Activated CD4-positive, alpha-beta T cell treated with anti-CD3 and anti-CD28 coated beads, Interleukin-2, amount 10 ng/mL, durations not matched to agents 24 days and 14 days (primary cell): ENCODE data around the gene TAF11L4. TPM values are rescaled to one million over a fixed set of nuclear protein-coding genes. Genes with fewer than 3 reads are reported as not detected.
"Not testable (repeated sequence)": the region's sequence is repeated elsewhere in the genome, so short reads cannot be mapped to it uniquely, and the experiment has no call there.

Source experiments
- DNase-seq: peaks from one replicate; pipeline ENCODE4 v3.0.0; 2022
- H3K27ac Mint-ChIP-seq: one replicate; pipeline ENCODE4 v1.8.0; 2022; ENCODE audit warnings: mild to moderate bottlenecking, mixed read lengths
- H3K27me3 Mint-ChIP-seq: one replicate; pipeline ENCODE4 v1.8.0; 2022; ENCODE audit warnings: mixed read lengths
- H3K36me3 Mint-ChIP-seq: one replicate; pipeline ENCODE4 v1.8.0; 2022; ENCODE audit warnings: low read depth, mild to moderate bottlenecking, mixed read lengths
- H3K4me1 Mint-ChIP-seq: one replicate; pipeline ENCODE4 v1.8.0; 2021; ENCODE audit warnings: mixed read lengths
- H3K4me3 Mint-ChIP-seq: one replicate; pipeline ENCODE4 v1.8.0; 2022; ENCODE audit warnings: mild to moderate bottlenecking, moderate library complexity, mixed read lengths
- H3K9me3 Mint-ChIP-seq: one replicate; pipeline ENCODE4 v1.8.0; 2021; ENCODE audit warnings: mixed read lengths
- intact Hi-C: fragments of 100-400 bp; cut with micrococcal nuclease; formaldehyde crosslinking; loops from one replicate; pipeline ENCODE4 v1.15.1; 2023
- total RNA-seq: library from RNA; stranded (reverse); gene quantifications from 2 replicates; pipeline ENCODE4 v1.2.3, GENCODE V29; 2022

Gene TAF11L4
- not detected in 2 replicates for total RNA-seq

DNA sequence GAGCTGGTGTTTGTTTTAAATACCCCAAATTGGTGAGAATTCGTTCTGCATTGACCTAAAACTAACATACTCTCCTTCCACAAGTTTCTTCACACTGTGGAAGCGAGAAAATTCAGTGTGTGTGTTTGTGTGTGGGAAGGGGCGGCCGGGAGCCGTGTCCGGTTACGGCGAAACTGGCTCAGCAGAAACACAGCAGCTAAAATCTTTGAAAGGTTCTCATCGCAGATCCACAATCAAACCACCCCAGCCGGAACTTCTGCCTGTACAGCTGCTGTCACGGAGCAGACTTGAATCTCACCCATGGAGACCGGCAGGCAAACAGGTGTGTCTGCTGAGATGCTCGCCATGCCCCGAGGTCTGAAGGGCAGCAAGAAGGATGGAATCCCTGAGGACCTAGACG is at the start of gene TAF11L4:
TAF11L4 (plus strand) TSS at position 301 of the 400 bp plus-strand sequence.
- H3K27ac Mint-ChIP-seq, H3K36me3 Mint-ChIP-seq, intact Hi-C loops, H3K27me3 Mint-ChIP-seq, H3K4me3 Mint-ChIP-seq, H3K4me1 Mint-ChIP-seq, H3K9me3 Mint-ChIP-seq, DNase-seq: not testable (repeated sequence)

DNA sequence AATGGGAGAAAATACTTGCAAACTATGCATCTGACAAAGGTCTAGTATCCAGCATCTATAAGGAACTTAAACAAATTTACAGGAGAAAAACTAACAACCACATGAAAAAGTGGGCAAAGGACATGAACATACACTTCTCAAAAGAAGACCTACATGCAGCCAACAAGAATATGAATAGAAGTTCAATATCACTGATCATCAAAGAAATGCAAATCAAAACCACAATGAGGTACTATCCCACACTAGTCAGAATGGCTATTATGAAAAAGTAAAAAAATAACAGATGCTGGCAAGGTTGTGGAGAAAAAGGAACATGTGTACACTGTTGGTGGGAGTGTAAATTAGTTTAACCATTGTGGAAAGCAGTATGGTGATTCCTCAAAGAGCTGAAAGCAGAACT is 46.5 kb upstream of the TAF11L4 start:
- H3K9me3 Mint-ChIP-seq, H3K27ac Mint-ChIP-seq, H3K4me1 Mint-ChIP-seq, DNase-seq, intact Hi-C loops, H3K27me3 Mint-ChIP-seq, H3K4me3 Mint-ChIP-seq, H3K36me3 Mint-ChIP-seq: not testable (repeated sequence)

DNA sequence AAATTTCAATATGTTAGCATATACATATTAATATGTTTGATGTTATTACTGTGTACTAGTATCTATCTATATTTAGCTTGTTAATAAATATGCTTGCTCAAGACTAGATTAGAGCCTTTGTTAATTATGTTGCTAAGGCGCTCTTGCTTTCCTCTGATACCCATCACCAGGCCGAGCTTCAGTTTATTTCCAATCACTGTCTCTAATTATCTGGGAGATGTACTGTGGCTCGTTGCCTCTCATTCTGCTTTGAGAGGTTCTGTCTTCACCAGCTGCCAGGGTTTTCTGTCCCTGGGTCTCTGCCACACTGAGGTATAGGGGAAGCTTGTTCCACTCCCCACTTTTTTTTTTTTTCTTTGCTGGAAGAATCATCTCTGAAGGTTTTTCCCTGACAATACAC is 44.6 kb upstream of the TAF11L4 start:
- DNase-seq, result no peak
- intact Hi-C loops, result no loop called here
- no peak overlapping the region for H3K27ac Mint-ChIP-seq
- H3K4me1 Mint-ChIP-seq, result no peaks in the 10 kb centered on the region
- no peaks in the 10 kb centered on the region for H3K36me3 Mint-ChIP-seq
- H3K9me3 Mint-ChIP-seq, result peaks cover 3% of the 10 kb centered on the region
- no peak overlapping the region for H3K4me3 Mint-ChIP-seq
- H3K27me3 Mint-ChIP-seq, result no peaks in the 10 kb centered on the region

DNA sequence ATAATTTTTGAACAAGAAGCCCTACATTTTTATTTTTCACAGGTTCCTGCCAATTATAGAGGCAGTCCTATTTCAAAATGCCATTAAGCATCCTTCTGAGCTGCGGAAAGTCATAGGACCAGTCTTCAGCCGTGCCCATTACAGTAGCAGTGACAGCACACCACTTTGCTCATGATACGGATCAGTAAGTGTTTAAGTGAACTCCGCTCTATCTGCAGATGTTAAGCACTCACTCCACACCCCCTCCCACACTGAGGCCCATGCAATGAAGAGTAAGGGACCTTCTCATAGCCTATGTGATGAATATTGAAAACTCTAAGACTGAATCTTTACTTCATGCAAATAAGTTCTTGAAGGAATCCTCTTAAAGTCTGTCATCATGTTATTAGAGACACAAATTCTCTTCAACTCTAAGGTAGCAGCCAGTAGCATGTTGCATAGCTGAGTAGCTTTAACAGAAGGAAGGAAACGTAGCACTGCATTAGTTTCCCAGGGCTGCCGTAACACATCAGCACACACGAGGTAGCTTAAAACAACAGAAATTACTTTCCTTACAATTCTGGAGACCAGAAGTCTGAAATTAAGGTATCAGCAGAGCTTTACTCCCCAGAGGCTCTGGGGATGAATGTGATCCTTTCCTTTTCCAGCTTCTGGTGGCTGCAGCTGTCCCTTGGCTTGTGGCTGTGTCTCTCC is 43.9 kb upstream of the TAF11L4 start:
- Mint-ChIP-seq H3K4me3 (no peak overlapping the region), H3K4me1 (no peaks in the 10 kb centered on the region), H3K27ac (no peak overlapping the region), H3K9me3 (peaks cover 3% of the 10 kb centered on the region), H3K27me3 (no peaks in the 10 kb centered on the region), H3K36me3 (no peaks in the 10 kb centered on the region)
- no peak for DNase-seq
- intact Hi-C loops, result no loop called here

DNA sequence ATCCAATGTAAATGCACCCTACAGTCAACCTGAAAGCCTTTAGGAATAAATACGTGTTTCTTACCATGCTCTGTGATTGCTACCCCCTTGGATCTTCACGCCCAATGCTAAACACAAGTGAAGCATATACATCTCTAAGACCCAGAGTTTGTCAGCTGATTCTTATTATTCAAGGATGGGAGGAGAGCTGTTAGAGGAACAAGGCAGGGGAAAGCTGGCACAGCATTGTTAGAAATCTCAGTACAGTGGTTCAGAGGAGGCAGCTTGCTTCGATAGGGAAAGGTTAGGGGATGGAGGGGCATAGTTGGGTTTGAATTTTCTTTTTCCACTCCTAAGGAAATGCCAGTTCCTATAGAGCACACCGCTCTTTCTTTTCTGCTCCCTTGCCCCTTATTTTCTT is 40.2 kb upstream of the TAF11L4 start:
- Mint-ChIP-seq H3K27ac (no peak overlapping the region), H3K9me3 (peaks cover 3% of the 10 kb centered on the region), H3K36me3 (no peaks in the 10 kb centered on the region), H3K27me3 (no peaks in the 10 kb centered on the region), H3K4me3 (no peak overlapping the region), H3K4me1 (no peaks in the 10 kb centered on the region)
- no peak for DNase-seq
- intact Hi-C loops, result no loop called here

DNA sequence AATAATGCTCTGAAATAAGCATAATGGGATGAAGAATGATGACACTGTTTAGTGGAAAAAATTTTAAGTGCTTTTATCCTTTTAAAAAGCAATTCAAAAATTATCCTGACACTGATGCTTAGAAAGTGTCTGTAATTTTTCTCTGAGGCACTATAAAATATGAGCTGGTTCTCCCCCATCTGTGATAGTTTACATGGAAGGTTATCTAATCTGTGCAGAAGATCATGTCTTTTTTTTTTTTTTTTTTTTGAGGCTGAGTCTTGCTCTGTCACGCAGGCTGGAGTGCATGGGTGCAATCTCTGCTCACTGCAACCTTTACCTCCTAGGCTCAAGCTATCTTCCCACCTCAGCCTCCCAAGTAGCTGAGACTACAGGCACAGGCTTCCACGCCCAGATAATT is 38.8 kb upstream of the TAF11L4 start:
- H3K4me1 Mint-ChIP-seq, result no peaks in the 10 kb centered on the region
- H3K9me3 Mint-ChIP-seq, result peaks cover 3% of the 10 kb centered on the region
- DNase-seq, result no peak
- no peaks in the 10 kb centered on the region for H3K27me3 Mint-ChIP-seq
- no peak overlapping the region for H3K4me3 Mint-ChIP-seq
- H3K27ac Mint-ChIP-seq, result no peak overlapping the region
- no peaks in the 10 kb centered on the region for H3K36me3 Mint-ChIP-seq
- intact Hi-C loops, result no loop called here

DNA sequence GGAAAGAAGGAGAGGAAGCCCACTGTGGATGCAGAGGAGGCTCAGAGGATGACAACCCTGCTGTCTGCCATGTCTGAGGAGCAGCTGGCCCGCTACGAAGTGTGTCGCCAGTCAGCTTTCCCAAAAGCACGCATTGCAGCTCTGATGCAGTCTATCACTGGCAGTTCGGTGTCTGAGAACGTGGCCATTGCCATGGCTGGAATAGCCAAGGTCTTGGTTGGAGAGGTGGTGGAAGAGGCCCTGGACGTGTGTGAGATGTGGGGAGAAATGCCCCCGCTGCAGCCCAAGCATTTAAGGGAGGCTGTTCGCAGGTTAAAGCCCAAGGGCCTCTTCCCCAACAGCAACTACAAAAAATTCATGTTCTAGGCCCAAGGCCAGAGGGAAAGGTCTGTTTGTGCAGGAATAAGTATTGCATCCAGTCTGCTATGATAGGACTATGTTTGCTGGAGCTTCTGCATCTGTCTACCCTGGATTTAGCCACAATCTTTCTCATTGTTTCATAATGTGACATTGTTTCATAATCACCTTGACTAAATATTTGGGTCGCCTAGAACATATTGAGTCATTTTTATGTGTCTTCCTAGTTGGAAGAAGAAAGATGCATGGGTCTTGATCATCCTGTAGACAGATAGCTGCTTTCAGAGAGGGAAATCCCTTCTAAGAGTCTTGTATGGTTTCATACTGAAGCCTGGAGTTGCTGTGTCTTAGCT is 35.0 kb upstream of the TAF11L4 start:
- H3K36me3 Mint-ChIP-seq, H3K27ac Mint-ChIP-seq, intact Hi-C loops, H3K27me3 Mint-ChIP-seq, H3K9me3 Mint-ChIP-seq, H3K4me3 Mint-ChIP-seq, H3K4me1 Mint-ChIP-seq, DNase-seq: not testable (repeated sequence)

DNA sequence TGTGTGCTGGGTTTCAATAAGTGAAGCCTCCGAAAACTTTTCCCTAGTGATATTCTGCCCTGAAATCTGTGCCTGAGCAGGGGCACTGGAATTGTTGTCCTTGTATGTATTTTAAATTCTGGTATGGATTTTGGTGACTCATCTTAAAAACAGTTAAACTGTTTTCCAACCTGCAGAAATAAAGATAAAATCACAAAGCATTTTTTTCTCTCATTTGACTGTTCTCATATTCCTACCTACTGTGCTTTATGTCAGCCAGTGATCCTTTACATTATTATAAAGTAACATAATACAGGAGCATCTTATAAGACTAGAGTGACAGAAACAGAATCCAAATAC is 34.5 kb upstream of the TAF11L4 start:
- Mint-ChIP-seq H3K27ac (no peak overlapping the region), H3K36me3 (no peaks in the 10 kb centered on the region)
- intact Hi-C loops, result no loop called here

DNA sequence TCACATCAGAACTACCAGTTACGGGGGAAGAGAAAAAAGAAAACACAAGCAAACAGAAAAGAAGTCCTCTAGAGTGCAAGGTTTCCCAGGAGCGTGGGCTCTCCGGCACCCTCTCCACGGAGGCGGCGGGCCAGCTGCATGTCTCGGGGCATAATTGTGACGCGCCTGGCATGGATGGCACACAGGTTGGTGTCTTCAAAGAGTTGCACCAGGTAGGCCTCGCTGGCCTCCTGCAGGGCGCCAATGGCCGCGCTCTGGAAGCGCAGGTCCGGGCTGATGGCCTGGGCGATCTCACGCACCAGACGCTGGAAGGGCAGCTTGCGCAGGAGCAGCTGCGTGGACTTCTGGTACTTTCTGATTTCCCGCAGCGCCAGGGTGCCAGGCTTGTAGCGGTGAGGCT is 30.3 kb upstream of the TAF11L4 start:
- H3K9me3 Mint-ChIP-seq, intact Hi-C loops, H3K4me1 Mint-ChIP-seq: not testable (repeated sequence)

More for the DNA sequence above, 34.5 kb upstream of the TAF11L4 start:
- no peaks in the 10 kb centered on the region for H3K27me3 Mint-ChIP-seq
- no peak for DNase-seq
- H3K4me3 Mint-ChIP-seq, result no peak overlapping the region
- H3K4me1 Mint-ChIP-seq, result no peaks in the 10 kb centered on the region
- H3K9me3 Mint-ChIP-seq, result peaks cover 3% of the 10 kb centered on the region

DNA sequence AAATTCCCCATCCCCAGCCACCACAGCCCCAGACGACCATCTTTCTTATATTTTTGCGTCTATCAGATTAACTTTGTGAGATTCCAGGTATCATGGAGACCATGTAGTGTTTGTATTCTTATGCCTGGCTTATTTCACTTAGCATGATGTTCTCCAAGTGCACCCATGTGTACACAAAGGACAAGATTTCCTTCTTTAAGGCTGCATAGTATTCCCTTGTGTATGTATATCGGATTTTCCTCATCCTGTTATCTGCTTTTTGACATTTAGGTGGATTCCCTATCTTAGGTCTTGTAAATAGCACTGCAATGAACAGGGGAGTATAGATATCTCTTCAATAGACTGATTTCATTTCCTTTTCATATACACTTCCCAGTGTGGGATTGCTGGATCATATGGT is 28.8 kb upstream of the TAF11L4 start:
- Mint-ChIP-seq H3K27ac (no peak overlapping the region), H3K4me3 (no peak overlapping the region), H3K9me3 (peaks cover 8% of the 10 kb centered on the region), H3K4me1 (no peaks in the 10 kb centered on the region), H3K27me3 (no peaks in the 10 kb centered on the region), H3K36me3 (no peaks in the 10 kb centered on the region)
- intact Hi-C loops, result no loop called here
- no peak for DNase-seq

More for the DNA sequence above, 30.3 kb upstream of the TAF11L4 start:
- not testable (repeated sequence) for H3K27me3 Mint-ChIP-seq, DNase-seq, H3K4me3 Mint-ChIP-seq, H3K36me3 Mint-ChIP-seq, H3K27ac Mint-ChIP-seq

DNA sequence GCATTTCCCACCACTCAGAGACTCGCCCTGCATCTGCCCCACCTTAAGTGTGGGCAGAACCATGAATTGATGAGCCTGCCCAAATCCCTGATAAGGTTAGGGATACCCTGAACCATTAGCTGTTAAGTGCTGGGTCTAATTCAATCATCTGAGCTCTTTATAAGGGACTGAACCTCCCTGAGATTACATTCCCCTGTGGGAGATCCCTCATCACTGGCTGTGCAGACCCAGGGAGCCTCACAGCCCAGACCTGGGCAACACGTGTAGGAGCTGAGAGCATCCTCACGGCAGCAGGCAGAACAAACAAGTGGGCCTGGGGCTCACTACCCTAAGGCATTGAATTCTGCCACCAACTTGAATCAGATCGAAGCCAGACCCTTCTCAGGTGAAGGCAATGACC is 24.2 kb upstream of the TAF11L4 start:
- Mint-ChIP-seq H3K4me3 (no peak overlapping the region), H3K36me3 (no peaks in the 10 kb centered on the region), H3K9me3 (peaks cover 7% of the 10 kb centered on the region), H3K4me1 (no peaks in the 10 kb centered on the region), H3K27me3 (no peaks in the 10 kb centered on the region), H3K27ac (no peak overlapping the region)
- intact Hi-C loops, result no loop called here
- DNase-seq, result no peak

DNA sequence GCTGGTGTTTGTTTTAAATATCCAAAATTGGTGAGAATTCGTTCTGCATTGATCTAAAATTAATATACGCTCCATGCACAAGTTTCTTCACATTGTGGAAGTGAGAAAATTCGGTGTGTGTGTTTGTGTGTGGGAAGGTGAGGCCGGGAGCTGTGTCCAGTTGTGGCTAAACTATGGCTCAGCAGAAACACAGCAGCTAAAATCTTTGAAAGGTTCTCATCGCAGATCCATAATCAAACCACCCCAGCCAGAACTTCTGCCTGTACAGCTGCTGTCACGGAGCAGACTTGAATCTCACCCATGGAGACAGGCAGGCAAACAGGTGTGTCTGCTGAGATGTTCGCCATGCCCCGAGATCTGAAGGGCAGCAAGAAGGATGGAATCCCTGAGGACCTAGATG is 23.7 kb upstream of the TAF11L4 start, which contains the start of gene TAF11L2:
TAF11L2 (plus strand) TSS at position 301 of the 400 bp plus-strand sequence.
- intact Hi-C loops, H3K9me3 Mint-ChIP-seq: not testable (repeated sequence)

DNA sequence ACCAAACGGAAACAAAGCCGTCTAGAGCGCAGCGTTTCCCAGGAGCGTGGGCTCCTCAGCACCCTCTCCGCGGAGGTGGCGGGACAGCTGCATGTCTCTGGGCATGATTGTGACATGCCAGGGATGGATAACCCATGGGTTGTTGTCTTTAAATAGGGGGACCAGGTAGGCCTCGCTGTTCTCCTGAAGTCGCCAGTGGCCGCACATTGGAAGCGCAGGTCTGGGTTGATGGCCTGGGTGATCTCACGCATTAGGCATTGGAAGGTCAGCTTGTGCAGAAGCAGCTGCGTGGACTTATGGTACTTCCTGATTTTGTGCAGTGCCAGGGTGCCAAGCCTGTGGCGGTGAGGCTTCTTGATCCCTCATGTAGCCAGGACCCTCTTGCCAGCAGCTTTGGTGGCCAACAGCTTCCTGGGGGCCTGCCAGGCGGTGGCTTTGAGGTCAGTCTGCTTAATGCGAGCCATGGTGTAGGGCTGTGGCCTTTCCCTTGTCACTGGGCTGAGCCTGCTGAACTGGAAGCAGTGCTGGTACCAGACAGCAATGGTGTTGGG is 9.8 kb upstream of the TAF11L4 start:
- DNase-seq, result no peak
- no peak overlapping the region for H3K4me3 Mint-ChIP-seq
- H3K36me3 Mint-ChIP-seq, result no peaks in the 10 kb centered on the region
- no peaks in the 10 kb centered on the region for H3K27me3 Mint-ChIP-seq
- intact Hi-C loops, result no loop called here
- H3K27ac Mint-ChIP-seq, result no peak overlapping the region
- H3K4me1 Mint-ChIP-seq, result no peaks in the 10 kb centered on the region
- H3K9me3 Mint-ChIP-seq, result no peaks in the 10 kb centered on the region

More for the DNA sequence above, 23.7 kb upstream of the TAF11L4 start, which contains the start of gene TAF11L2:
- H3K27ac Mint-ChIP-seq, H3K27me3 Mint-ChIP-seq, H3K4me3 Mint-ChIP-seq, H3K4me1 Mint-ChIP-seq, H3K36me3 Mint-ChIP-seq, DNase-seq: not testable (repeated sequence)

DNA sequence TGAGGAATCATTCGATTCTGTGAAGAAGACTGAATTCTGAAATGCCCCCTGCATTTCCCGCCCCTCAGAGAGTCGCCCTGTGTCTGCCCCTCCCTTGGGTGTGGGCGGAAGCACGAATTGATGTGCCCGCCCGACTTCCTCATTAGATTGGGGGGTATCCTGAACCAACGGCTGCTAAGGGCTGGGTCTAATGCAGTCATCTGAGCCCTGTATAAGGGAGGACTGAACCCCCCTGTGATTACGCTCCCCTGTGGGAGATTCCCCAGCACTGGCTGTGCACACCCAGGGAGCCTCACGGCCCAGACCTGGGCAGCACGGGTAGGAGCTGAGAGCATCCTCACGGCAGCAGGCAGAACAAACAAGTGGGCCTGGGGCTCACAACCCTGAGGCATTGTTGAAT is 4.1 kb upstream of the TAF11L4 start:
- H3K27ac Mint-ChIP-seq, intact Hi-C loops, H3K4me3 Mint-ChIP-seq, H3K27me3 Mint-ChIP-seq, H3K36me3 Mint-ChIP-seq, H3K9me3 Mint-ChIP-seq, H3K4me1 Mint-ChIP-seq: not testable (repeated sequence)
- peak; percentile 58 for DNase-seq
